Measurements from ENCODE around the gene LIN7A.

LIN7A gene

DNA sequence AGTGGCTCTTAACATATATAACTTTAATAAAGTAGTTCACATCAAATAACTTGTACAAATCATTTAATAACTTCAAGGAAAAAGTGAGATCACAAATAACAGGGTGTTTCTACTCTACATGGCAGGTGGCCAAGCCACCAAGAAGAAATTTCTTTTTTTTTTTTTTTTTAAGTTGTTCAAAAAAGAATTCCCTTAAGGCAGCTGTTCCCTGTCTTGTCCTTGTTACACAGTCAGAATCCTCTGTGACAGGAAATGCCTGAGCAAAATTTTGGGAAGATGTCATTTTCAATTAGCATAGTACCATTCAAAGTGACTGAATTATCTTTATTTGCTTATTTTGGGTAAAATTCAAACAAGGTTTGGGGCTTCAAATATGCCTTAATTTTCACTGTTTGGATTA lies 79.4 kb downstream of the LIN7A start:
- DNase-seq (ENCODE audit: low spot score): no peak

DNA sequence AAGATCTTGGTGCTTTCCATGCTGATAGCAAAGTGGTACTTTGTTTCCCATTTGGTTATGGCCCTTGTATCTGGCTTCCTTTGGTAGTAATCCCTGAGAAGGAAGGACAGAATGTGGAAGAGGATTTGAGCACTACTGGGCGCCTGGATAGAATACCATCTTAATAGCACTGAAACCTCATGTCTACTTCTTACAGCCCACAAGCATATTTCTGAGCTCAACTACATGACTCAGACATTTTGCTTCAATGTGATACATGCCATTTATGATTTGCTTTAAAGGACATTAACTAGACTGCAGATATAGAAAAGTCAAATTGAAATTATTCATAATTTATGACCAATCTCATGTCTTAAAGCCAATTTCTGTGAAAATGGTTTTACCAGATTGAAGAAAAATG lies 80.4 kb downstream of the LIN7A start:
- DNase-seq (ENCODE audit: low spot score): no peak

DNA sequence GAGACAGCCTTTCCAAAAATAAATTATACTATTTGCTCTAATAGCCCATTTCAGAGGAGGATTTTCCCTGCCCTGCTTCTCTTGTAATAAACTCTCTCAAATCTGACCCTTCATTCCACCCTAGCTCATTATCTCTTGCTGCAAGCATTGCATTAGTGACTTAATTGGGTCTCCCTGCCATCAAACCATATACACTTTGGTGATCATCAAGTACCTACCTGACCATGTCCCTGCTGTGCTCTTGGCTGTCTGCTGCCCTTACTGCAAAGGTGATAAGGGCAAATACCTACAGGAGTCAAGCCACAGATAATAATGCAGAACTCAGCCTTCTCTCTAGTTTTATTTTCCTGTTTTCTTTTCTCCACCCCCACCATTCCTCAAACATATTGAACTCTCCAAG lies 88.4 kb downstream of the LIN7A start:
- no peak for DNase-seq (ENCODE audit: low spot score)

DNA sequence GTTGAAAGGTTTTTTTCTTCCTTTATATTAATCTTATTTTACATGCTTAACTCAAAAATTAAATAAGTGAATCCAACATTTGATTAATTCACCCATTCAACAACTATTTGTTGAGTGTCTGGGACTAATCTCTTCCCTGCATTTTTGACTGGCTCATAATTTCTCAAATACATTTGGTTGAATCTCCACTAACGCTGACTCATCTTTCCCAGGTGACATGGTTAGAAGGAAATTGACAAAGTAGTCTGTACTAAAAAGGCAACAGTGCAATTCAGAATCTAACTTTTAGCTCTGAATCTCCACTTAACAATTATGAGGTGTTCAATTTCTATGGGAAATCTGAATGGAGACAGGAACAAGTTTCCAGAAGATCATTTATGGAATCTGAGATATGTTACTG lies 88.9 kb downstream of the LIN7A start:
- no peak for DNase-seq (ENCODE audit: low spot score)

DNA sequence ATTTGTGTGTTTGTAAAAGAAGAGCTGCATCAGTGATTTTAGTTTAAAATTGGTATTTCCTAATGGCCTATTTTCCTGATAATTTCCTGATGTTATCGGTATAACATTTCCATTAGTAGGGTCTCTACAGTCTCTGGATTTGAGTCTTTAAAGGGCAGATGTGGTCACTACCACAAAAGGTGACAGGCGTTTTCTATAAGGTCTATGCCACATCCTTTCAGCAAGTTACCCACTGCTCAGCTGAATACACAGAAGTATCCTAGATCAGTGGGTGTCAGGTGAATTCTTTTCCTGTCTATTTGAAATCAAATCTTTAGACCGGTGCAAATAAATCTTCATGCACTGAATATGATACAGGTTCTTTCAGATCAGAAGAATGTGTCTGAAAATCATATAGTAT lies 90.2 kb downstream of the LIN7A start:
- DNase-seq (ENCODE audit: low spot score): no peak

DNA sequence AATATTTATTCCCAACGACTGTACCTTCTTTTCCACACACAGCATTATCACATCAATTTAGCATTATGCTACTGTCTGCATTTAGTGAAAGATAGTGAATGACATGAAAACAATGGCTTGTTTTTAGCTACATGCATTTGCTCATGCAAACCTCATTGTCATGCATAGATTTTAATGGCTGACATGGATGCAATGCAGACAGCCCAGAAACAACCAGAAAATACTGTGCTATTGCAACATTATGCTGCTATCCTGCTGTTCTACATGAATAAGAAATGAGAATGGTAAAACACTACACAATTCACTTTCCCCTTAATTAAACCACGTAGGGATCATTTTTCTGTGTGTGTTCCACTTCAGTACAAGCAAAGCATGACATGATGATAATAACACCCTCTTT lies 90.8 kb downstream of the LIN7A start:
- no peak for DNase-seq (ENCODE audit: low spot score)

DNA sequence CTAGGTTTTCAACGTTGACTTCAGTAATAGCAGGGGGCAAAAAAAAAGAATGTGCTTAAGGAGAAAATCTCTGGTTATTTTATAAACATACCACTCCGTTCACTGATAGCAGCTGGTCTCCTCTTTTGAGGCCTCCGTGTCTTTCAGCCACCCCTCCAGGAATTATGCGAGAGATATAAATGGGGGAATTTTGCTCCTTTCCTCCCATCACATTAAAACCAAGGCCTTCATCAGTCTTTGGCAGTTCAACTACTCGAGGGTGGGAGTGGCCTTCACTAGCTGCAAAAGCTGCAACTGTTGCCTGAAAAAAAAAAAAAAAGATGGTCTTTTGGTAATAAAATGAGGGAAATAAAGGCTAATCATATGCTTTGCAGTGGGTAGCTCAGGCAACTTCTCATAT lies 92.1 kb downstream of the LIN7A start:
- no peak for DNase-seq (ENCODE audit: low spot score)

DNA sequence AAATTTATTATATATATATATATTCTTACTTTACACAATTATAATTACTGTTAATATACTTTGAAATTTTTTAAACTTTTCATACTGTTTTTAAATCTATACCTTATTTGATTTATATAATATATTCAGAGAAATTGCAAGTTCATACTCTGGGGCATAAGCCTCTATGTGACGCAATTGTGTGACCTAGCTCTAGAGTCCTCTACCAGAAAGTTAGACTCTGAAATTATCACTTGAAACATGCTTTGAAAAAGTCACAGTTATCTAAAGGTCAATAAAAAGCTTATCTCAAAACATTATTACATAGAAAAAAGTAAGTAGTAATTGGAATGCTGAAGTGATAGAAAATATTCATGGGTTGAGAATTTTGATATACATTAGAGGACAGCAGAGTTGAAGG lies 93.8 kb downstream of the LIN7A start:
- no peak for DNase-seq (ENCODE audit: low spot score)

DNA sequence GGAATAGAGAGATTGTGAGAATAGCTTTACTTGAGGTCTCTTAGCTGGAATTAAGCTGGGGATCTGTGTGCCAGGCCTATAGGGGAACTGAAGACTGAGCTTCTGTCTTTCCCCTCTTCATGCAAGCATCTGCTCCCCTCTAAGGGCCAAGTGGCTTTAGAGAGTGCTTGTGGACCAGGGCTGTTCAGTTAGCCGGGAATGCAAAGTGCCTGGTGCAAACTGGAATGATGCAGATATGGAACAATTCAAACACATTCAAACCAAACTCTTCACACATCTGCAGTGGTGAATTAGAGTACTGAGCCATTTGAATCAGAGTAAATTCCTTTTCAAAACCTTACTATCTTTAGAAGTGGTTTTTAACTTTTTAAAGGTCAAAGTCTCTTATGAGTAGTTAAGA lies 99.0 kb downstream of the LIN7A start:
- DNase-seq (ENCODE audit: low spot score): no peak

DNA sequence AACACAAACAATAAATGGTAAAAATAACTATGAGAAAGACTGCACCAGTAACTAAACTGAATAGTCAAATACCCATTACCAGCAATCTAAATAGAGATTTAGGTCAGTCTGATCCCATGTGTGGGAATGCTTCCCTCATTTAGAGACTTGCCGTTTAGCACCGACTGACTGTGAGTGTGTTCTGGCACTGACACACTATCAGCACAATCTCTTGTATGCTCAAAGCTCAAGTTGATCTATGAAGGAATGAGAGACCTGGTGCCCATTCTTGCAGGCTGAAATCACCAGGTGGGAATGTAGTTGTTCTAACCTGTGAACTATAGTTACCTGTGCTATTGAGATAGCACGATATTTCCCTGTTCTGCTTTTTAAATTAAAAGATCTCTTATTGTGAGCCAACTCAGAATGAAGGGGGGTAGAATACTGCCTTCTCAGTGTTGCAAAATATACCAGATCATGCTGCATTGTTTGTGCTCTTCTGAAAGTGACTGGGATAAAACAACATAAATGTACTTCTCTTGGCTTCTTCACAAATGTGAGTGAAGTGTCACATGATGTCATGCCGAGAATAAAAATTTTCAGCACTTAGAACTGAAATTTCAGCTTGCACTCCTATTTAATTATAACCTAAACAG lies 99.6 kb downstream of the LIN7A start:
- no peak for DNase-seq (ENCODE audit: low spot score)

DNA sequence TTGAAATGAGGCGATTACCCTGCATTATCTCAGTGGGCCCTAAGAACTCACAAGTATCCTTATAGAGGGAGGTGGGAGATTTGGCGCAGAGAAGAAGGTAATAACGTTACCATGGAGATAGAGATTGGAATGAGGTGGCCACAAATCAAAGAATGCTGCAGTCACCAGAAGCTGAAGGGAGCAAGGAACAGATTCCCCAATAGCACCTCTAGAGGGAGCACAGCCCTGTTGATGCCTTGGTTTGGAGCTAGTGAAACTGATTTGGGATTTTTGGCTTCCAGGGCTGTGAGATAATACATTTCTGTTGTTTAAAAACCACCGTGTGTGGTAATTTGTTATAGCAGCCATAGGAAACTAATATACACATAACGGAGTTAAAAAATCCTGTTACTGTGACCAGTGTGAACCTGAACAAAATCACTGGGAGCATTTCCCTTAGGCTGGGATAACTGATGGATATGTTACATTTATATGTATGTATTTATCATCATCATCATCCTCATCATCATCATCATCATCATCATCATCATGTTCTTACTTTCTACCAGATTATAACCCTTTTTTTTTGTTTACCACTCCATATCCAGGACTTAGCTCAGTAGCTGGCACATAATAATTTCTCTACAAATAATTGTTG lies 100.3 kb downstream of the LIN7A start:
- peak; percentile 58 for DNase-seq (ENCODE audit: low spot score)

DNA sequence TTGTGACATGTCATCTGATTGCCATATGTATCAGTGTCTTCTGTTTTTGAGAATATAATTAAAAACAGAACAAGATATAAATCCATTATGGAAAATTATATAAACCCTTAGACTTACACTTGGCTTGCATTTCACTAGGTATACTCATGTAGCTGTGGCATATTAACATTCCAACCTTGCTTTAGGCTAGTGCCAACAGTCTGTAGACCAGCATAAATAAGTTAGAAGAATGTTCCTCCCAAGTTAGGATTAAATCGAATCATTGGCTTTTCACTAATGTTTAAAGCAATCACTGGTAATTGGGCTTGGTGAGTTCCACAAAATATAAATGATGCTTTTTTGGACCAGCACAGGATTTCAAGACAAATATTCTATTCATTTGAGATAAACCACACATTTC lies 103.0 kb downstream of the LIN7A start:
- no peak for DNase-seq (ENCODE audit: low spot score)

DNA sequence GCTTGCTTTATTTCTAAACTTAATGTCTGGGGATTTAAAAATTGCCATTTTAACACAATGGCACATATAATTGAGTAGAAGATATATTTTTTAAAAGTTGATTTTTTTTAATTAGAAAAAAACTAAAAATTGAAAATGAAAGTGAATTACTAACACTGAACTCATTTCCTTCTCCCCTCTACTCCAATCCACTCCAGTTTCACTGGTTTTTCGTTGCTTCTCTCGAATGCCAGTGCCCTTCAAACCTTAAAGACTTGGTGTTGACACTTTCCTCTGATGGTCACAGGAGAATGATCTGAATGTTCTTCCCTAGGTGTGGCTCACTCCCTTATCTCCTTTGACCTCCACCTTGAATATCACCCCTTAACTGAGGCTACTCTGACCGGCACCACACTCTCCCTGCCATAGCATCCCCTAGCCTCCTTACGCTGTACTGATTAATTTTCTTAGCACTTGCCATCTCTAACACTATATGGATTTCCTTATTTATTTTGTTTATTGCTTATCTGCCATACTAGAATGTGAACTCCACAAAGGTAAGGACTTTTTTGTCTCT lies 107.1 kb downstream of the LIN7A start:
- no peak for DNase-seq (ENCODE audit: low spot score)

DNA sequence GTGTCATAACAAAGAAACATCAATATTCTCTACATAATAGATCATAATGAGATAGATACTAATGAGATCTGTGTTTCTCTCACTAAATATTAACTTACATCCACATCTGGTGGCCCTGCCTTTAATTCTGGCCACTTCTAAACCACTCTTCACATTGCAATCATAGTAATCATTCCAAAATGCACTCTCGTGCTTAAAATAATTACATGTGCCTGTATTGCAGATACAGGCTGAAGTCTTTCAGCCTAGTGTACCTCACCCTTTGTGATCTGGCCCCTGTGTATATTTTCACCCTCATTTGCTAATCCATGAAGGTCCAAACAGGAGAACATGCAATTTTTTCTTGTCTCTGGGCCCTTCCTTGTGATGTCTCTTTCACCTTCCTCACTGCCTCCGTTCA lies 108.0 kb downstream of the LIN7A start:
- no peak for DNase-seq (ENCODE audit: low spot score)

DNA sequence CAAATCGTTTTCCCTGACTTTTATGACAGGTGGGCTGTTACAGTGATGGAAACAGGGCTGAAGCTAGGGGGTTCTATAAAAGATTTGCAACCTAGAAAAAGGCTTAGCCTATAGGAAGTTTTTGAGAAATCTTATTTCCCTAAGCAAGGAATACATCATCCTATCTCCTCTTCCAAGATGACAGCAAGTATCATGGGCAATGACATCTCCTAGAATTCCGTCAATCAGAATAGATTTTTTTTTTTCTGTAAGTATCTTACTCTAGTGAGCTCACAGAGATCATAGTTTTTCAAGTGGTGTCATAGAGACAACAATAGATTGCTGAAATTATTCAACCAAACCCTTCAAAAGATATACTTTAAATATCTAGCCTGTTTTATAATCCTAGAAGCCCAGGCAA lies 112.2 kb downstream of the LIN7A start:
- DNase-seq (ENCODE audit: low spot score): no peak

DNA sequence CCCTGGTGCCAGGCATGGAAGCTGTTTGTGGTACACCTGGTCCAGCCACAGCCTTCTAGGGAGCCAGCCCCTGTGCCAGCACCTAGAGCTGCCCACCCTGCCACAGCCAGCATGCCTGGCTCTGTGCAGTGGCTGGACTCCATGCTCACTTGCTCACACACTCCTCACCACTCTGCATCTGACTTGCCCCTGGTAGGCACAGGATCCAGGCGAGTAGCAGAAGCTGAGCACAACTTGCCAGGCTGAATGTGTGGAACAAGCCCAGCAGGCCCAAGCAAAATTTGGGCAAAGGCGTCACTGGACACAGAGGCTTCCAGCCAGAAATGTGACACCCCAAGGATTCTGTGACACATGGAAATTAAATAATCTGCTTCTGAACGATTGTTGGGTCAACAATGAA lies 114.3 kb downstream of the LIN7A start:
- DNase-seq (ENCODE audit: low spot score): no peak

DNA sequence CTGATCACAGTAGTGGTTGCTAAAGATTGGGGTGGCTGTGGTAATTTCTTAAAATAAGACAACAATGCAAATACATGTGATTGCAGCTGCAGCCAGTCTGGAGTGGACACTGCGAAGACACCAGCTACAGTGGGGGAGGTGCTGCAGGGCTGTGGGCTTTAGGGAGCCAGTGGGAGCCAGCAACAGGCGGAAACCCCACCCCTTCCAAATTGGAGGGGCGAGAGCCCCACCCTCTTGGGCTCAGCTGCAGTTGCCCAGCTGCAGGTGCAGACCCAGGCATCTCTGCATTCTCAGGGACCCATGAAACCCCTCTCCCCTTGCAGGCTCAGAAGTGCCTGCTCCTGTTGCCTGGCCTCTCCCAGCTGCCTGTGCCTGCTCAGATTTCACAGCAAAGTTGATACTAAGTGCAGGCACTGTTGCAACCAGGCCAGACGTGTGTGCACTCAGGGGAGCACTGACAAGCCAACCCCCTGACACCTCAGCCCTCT lies 116.2 kb downstream of the LIN7A start:
- DNase-seq (ENCODE audit: low spot score): no peak

DNA sequence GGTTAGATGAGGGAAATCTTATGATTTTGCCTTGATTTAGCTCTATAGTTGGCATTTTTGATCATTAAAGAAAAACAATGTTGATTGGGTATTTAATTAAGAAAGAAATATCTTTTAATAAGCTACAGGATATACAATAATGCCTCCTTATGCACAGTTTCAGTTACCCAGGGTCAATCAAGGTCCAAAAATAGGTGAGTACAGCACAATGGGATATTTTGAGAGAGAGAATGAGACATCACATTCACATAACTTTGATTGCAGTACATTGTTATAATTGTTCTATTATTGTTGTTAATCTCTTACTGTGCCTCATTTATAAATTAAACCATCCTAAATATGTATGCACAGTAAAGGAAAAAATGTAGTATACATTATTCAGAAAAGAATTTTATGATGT lies 118.9 kb downstream of the LIN7A start:
- DNase-seq (ENCODE audit: low spot score): no peak

DNA sequence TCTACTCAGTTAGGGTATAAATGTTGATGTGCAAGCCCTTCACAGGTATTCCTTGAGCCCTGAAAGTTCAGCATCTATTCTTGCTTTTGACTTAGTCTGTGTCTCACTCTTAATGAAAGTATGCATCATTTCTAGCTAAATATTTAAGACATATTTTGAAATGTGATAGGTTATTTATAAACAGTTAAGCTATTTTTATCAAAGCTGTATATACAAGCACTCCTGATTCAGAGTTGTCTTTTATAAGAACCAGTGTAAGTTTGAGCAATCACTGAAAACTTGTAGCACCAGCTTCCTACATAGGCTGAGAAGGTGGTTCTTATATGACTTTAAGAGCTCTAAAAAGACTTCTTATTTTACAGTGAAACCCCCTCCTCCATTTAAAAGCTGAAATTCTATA lies 122.4 kb downstream of the LIN7A start:
- DNase-seq (ENCODE audit: low spot score): no peak

DNA sequence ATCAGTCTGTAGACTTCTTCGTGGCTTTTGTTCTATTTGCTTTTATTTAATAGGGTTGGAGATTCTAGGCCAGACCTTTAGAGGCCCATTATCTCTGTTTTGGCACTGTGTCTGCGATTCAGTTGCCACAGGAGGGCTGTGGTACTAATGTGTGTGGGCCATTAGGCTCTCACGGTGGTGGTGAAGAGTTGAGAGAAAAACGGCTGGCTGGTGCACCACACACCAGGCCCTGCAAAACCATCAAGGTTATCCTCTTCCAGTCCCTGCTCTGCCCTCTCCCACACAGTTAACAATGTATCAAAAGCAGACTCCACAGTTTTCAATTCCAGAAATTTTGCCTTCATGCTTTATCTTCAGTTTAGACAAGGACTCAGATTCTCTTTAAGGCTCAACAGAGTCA lies 123.3 kb downstream of the LIN7A start:
- no peak for DNase-seq (ENCODE audit: low spot score)

DNA sequence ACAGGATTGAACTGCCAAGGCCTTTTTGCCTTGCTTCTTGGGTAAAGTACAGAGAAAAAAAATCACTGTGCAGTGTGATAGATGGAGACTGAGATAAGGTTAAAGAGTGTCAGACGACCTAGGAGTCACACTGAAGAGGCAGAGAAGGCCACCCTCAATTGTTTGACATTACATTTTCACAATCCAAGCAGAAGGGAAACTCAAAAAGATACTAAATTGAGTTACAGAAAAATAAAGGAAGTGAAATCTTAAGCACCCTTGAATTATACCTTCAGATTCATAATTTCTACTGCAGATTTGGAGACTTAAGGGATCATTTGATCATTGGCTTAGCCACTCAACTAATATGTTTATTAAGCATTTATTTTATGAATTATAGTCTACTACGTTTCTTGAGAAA lies 123.9 kb downstream of the LIN7A start:
- DNase-seq (ENCODE audit: low spot score): no peak

DNA sequence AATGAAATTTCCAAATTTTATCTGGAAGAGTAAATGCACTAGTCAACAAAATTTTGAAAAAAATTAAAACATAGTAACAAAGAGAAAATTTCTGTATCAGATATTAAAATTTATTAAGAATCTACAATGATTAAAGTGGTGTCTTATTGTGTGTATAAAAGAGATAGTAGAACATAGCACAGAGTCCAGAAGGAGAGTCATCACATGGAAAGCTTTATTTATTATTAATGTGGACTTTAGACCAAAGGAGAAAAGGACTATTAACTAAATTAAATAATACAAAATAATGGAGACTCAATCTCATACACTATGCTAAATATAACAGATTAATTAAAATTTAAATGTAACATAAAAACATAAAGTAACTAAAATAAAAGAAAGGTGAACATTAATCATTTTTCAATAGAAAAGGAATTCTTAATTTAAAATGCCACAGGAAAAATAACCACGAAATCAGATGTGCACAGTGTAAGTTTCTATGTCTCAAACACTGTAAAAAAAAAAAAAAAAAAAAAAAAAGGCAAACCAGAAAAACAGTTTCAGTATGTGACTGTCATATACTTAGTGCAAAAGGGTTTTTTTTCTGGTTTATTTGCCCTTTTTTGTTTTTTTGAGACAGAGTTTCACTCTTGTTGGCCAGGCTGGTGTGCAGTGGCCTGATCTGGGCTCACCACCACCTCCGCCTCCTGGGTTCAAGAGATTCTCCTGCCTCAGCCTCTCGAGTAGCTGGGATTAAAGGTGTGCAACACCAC lies 125.6 kb downstream of the LIN7A start:
- DNase-seq (ENCODE audit: low spot score): no peak

DNA sequence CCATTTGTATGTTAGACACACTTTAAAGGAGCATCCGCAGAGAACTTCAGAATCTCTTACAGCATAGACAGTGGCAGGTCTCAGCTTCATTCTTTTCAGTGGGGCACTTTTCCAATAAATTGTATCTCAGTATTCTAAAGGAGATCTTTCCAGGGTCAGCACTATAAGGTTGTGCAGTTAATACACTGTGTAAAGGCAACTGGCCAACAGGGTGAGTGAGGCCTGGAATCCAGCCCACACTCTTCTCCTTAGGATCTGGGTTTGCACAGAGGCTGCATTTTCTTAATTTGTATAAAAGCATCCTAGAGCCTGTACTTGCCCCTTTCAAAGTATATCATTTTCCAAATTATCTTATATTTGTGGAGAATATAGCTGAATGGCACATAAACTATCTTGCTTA lies 126.9 kb downstream of the LIN7A start:
- DNase-seq (ENCODE audit: low spot score): no peak
